ENCODE results near the gene COL28A1. TPM values are rescaled to one million over a fixed set of nuclear protein-coding genes. Genes with fewer than 3 reads are reported as not detected.

The COL28A1 gene
- total and polyA plus RNA-seq, 8 donors = 0.73 to 2.8 (median 2.1) TPM

- H3K4me1 ChIP-seq = no peaks in the 10 kb centered on the region
- no peak for TF ChIP-seq CTCF (IDR thresholded peaks at IDR 0.05)
- no peak overlapping the region for H3K4me3 ChIP-seq
- no peaks in the 10 kb centered on the region for H3K27me3 ChIP-seq
- H3K36me3 ChIP-seq = no peaks in the 10 kb centered on the region
- H3K9me3 ChIP-seq = no peaks in the 10 kb centered on the region
- no peak overlapping the region for H3K27ac ChIP-seq
- intact Hi-C loops (cut with DNase I) = no loop called here
- DNase-seq (no peak), ATAC-seq (no peak)
These were observed 188.6 kb downstream of the COL28A1 start for GRCh38 chr7:7347045-7347444.

GRCh38 chr7:7344583-7344982, 191.1 kb downstream of the COL28A1 start:
- no peak overlapping the region for H3K4me3 ChIP-seq
- H3K36me3 ChIP-seq = no peaks in the 10 kb centered on the region
- TF ChIP-seq CTCF (IDR thresholded peaks at IDR 0.05) = no peak
- H3K27me3 ChIP-seq = no peaks in the 10 kb centered on the region
- no peak overlapping the region for H3K27ac ChIP-seq
- DNase-seq (no peak), ATAC-seq (no peak)
- no peaks in the 10 kb centered on the region for H3K4me1 ChIP-seq
- intact Hi-C loops (cut with DNase I) = no loop called here
- no peaks in the 10 kb centered on the region for H3K9me3 ChIP-seq

GRCh38 chr7:7335909-7336308, 199.8 kb downstream of the COL28A1 start:
- TF ChIP-seq CTCF (IDR thresholded peaks at IDR 0.05) = no peak
- intact Hi-C loops (cut with DNase I) = no loop called here
- H3K4me3 ChIP-seq = no peak overlapping the region
- H3K27ac ChIP-seq = no peak overlapping the region
- H3K9me3 ChIP-seq = no peaks in the 10 kb centered on the region
- DNase-seq (no peak), ATAC-seq (no peak)
- no peaks in the 10 kb centered on the region for H3K4me1 ChIP-seq
- no peaks in the 10 kb centered on the region for H3K27me3 ChIP-seq
- no peaks in the 10 kb centered on the region for H3K36me3 ChIP-seq

- no peak for TF ChIP-seq CTCF (IDR thresholded peaks at IDR 0.05)
- Histone ChIP-seq H3K4me3 (no peak overlapping the region), H3K9me3 (no peaks in the 10 kb centered on the region), H3K36me3 (no peaks in the 10 kb centered on the region), H3K27ac (no peak overlapping the region), H3K4me1 (no peaks in the 10 kb centered on the region), H3K27me3 (no peaks in the 10 kb centered on the region)
- DNase-seq (no peak), ATAC-seq (no peak)
- intact Hi-C loops (cut with DNase I) = no loop called here
These were observed 200.5 kb downstream of the COL28A1 start for GRCh38 chr7:7335215-7335614.

- Histone ChIP-seq H3K4me3 (no peak overlapping the region), H3K9me3 (no peaks in the 10 kb centered on the region), H3K27ac (no peak overlapping the region), H3K27me3 (no peaks in the 10 kb centered on the region), H3K4me1 (no peaks in the 10 kb centered on the region), H3K36me3 (no peaks in the 10 kb centered on the region)
- ATAC-seq = no peak
- TF ChIP-seq CTCF (IDR thresholded peaks at IDR 0.05) = no peak
- intact Hi-C loops (cut with DNase I) = no loop called here
- no peak for DNase-seq
These were observed 202.1 kb downstream of the COL28A1 start for GRCh38 chr7:7333610-7334009.
